NCI-H345 treated with DMSO at 0.1 percent for 48 hours (cell line): ENCODE measurements around the gene GRIK4.
"Not testable (repeated sequence)": the region's sequence is repeated elsewhere in the genome, so short reads cannot be mapped to it uniquely, and the experiment has no call there.

Source experiments
- DNase-seq: peaks from one replicate; lab custom pipeline; 2025; ENCODE audit not compliant: unreplicated experiment; lab: John Stamatoyannopoulos, UW

GRIK4 gene

GRCh38 chr11:120735035-120735434, 223.5 kb downstream of the GRIK4 start:
- DNase-seq: no peak

GRCh38 chr11:120738516-120739046, 227.0 kb downstream of the GRIK4 start:
- DNase-seq: no peak

DNA sequence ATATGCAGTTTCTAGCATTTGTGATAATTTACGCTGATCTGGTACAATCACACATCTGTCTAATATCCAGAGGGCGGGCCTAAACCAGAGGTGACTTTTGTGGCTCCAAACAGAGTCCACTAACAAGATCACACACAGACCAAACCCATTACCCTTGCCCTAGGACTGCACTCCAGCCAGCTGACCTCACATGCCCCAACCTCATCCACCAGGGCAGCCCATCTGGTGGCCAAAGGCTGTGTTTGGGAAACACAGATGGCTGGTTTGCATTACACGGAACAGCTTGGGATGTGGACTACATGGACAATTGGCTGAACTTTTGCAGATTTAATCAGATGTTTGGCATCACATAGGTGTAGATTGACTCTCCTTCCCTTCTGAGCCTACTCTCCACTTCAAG, 228.2 kb downstream of the GRIK4 start:
- no peak for DNase-seq

DNA sequence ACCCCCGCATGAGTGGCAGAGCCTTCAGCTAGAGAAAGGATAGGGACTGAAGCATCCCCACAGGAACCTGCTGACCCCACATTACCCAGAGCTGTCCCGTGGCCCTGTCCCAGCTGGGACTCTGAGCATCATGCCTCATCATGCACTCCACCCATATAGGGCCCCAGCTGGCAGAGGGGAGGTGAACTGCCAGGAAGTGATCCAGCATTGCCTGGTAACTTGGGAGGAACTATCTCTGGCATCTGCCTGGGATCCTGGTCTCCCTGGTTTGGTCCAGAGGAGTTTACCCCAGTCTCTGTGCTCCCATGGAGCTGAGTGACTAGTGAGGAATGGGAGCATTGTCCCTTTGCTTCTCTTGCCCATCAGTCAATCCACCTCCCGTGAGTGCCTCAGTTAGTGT, 228.8 kb downstream of the GRIK4 start:
- no peak for DNase-seq

DNA sequence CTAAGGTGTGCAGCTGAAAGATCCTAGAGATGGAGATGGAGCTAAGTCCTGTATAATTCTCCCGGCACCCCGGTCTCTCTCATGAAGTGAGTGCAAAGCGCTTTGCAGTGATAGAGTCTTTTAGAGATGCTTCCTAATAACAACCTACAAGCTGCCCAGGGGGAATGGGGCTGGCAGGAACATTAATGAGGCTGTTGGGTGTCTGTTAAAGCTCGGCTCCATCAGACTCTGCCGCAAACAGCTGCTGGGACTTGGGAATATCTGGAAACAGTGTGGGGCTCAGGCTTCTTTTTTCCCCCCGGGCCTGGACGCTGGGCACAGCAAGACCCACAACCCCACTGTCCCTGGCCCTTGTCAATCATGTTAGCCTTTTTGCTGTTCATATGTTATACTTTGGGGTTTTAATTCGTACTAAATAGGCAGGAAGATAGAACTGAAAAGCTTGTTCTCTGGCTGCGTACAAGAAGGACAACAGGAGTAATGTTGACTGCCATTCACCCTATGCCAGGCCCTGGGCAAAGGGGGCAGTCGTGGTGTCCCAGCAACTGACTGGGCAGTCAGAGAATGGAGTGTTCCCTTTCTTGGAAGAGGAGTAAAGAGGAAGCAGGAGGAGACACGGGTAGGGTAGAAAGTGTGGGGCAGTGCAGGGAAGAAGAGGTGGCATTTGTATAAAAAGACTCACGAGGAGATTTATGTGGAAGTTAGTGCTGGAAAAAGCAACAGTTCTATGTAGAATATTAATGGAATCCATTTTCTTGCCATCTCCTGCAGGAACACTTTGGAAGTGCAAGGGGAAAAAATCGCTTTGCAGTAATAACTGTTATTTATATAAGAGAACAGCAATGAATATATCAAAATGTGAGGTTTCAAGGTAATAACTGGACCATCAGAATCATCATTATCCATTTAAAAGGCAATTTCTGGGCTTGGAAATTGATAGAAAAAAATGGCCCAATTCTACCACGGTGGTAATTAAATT, 232.8 kb downstream of the GRIK4 start:
- no peak for DNase-seq

- DNase-seq: no peak
Observed at GRCh38 chr11:120746376-120746775, 234.8 kb downstream of the GRIK4 start.

GRCh38 chr11:120746836-120747609, 235.5 kb downstream of the GRIK4 start:
- peak; percentile 44 for DNase-seq

DNA sequence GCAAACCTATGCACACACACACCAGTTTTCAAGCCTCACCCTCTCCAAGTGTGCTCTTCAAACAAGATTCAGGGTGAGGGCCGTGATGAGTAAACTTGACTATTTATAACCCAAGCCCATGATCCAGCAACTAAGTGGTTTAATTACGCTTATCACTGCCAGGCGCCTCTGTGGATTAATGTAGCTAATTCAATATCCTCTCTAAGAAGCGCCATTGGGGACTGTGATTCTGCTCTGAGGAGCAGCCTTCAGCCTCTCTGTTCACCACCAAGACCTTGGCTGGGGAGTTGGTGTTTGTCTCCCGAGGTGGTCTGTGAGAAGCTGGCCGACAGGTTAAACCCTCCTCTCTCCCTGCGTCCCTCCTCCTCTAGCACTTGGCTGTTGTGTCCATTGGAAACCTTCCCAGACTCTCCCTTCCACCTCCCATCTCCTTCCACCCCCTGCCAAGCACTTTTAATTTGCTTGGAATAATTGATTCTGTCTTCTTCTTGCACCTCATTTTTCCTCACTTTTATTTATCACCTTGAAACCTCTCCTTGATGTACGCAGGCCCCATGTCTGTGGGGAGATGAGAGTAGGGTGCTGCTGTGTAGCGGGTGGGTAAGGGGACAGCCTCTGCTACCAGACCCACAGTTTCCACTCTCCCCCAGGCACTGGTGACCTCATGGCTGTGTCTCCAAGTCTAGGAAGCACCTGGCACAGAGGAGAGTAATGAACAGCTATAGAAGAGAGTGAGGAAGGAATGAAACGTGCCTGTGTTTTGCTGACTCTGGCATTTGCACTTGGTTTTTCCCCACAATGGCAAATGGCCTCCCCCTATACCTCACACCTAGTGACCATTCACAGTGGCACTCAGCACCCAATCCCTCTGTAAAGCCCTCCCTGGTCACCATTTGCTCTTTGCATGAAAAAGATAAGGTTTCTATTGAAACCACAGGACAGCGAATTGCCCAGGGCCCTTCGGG, 236.6 kb downstream of the GRIK4 start:
- no peak for DNase-seq

GRCh38 chr11:120749395-120749794, 237.8 kb downstream of the GRIK4 start:
- no peak for DNase-seq

GRCh38 chr11:120750647-120751549, 239.3 kb downstream of the GRIK4 start:
- no peak for DNase-seq

- DNase-seq: no peak
Observed at GRCh38 chr11:120751550-120751949, 240.0 kb downstream of the GRIK4 start.

DNA sequence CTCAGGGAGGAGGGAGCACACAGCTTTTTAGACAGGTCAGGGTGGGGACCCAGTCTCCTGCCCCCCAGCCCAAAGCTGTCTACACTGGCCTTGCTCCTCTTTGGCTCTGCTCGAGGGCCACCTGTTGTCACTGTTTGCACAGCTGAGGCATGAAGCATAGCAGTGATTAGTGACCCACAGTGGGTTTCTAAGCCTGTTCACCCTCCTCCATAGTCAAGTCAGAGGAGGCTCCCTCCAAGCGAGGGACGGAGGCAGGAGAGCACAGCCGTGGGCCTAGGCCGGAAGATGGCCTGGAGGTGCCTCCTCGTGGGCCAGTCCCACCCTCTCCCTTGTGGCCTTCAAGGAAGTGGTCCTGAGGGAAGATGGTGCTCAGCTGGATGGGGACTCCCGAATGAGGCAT, 241.1 kb downstream of the GRIK4 start:
- DNase-seq: no peak

GRCh38 chr11:120756931-120757330, 245.4 kb downstream of the GRIK4 start:
- DNase-seq: no peak

GRCh38 chr11:120759046-120759445, 247.5 kb downstream of the GRIK4 start:
- DNase-seq: no peak

- not testable (repeated sequence) for DNase-seq
Observed at GRCh38 chr11:120765710-120766109, 254.2 kb downstream of the GRIK4 start.

GRCh38 chr11:120766318-120766717, 254.8 kb downstream of the GRIK4 start:
- DNase-seq: no peak

DNA sequence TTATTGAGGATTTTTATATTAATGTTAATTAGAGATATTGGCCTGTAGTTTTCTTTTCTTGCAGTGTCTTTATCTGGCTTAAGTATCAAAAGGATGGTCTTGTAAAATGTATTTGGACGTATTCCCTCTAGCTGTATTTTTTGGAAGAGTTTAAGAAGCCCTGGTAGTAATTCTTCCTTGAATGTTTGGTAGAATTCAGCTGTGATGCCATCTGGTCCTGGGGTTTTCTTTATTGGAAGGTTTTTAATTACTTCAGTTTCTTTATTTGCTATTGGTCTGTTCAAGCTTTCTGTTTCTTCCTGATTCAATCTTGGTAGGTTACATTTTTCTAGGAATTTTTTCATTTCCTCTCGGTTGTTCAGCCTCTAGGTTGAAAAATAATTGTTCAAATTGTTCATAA, 257.4 kb downstream of the GRIK4 start:
- DNase-seq: no peak

DNA sequence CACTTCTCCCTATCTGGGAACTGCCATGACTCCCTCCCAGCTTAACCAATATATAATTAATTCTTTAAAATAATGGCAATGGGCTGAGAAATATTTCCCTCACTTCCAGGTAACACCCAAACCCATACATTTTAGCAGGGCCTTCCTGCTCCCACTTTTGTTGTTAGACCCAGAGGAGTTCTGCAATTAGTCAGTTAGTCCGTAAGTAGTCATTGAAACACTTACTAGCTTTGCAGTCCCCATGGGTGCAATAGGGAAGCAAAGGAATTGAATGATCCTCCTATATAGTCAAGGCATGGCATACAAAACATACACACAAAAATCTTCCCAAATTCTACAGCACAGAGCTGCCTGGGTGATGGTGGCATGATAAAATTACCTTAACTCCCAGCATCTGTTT, 258.4 kb downstream of the GRIK4 start:
- no peak for DNase-seq

DNA sequence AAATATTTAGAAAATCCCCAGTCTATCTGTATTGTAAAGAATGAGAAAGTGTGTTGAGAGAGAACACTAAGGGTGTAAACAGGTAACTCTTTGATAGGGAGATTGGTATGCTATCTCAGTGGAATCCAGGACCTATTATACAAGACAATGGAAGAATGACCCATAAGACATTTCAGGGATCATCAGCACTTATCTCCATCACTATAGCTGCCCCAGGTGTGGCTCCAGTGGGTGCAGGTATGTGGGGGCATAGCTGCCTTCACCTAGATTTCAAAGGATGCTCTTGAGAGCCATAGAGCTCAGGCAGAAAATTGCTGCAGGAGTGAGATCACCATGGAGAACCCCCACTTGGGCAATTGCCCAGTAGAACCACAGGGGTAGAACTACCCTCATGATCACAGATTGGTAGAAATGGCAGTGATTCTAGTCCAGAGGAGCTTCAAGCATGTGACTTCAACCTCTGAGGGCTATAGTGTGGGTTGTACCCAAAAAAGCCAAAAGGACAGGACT, 260.1 kb downstream of the GRIK4 start:
- no peak for DNase-seq
